ENCODE measurements around the gene AHCY. TPM values are rescaled to one million over a fixed set of nuclear protein-coding genes. Genes with fewer than 3 reads are reported as not detected.
"Not testable (repeated sequence)": the region's sequence is repeated elsewhere in the genome, so short reads cannot be mapped to it uniquely, and the experiment has no call there.

The AHCY gene
- total RNA-seq, 1 experiment from 2014 or later = 162 TPM

- DNase-seq (ENCODE audit: low spot score) = no peak
Observed at GRCh38 chr20:34256629-34257124, 46.5 kb downstream of the AHCY start.

GRCh38 chr20:34254979-34255378 lies 48.2 kb downstream of the AHCY start:
- no peak for DNase-seq (ENCODE audit: low spot score)

DNA sequence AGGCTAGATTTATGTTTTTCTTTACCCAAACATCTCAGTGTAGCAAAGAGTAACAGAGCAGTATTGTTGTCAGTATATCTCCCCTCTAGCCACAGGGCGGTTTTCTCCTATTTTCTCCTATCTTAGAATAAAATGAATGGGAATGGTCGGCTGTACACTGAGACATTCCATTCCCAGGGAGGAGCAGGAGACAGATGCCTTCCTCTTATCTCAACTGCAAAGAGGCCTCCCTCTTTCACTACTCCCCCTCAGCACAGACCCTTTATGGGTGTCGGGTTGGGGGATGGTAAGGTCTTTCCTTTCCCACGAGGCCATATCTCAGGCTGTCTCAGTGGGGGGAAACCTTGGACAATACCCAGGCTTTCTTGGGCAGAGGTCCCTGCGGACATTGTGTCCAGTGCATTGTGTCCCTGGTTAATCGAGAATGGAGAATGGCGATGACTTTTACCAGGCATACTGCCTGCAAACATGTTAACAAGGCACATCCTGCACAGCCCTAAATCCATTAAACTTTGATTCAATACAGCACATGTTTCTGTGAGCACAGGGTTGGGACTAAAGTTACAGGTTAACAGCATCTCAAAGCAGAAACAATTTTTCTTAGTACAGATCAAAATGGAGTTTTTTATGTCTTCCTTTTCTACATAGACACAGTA lies 50.6 kb downstream of the AHCY start:
- DNase-seq (ENCODE audit: low spot score) = not testable (repeated sequence)

- no peak for DNase-seq (ENCODE audit: low spot score)
Observed at GRCh38 chr20:34251619-34252018, 51.5 kb downstream of the AHCY start.

GRCh38 chr20:34250005-34250404 lies 53.1 kb downstream of the AHCY start:
- no peak for DNase-seq (ENCODE audit: low spot score)

- peak; percentile 81 for DNase-seq (ENCODE audit: low spot score)
Observed at GRCh38 chr20:34249291-34249690, 53.9 kb downstream of the AHCY start.

DNA sequence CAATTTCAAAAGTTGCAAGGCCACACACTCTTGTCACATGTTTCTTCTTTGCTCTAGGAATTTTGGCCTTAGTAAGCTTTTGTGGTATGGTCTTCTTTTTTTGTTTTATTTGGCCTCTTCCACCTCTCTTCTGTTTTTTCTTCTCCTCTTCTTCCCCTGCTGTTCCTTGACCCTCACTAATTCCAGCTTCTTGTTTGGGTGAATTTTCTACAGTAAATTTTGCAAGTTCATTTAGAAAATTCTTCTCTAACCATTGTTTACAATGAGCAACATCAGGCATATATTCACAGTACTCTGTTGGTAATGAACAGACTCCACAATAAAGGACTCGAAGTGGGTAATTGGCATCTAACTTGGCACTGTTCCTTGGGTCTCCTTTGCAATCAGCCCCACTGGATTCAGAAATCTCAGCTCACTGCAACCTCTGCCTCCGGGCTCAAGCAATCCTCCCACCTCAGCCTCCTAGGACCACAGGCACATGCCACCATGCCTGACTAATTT lies 57.0 kb downstream of the AHCY start:
- DNase-seq (ENCODE audit: low spot score) = peak; percentile 54

DNA sequence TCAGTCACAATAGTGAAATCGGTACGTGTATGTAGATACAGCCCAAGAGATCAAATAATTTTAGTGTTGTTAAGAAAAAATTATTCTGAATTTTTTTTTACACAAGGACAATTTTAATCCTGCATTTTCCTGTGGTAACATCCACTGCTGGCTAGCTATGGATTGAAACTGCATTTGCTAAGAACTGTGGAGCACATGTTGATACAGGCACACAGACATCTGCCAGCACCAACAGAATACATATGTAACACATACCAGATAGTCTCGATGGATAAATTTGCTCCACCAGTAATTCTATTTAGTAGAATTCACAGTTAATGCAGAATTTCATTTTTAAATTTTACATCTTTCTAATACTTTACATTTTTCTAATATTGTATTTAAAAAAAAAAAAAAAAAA lies 59.8 kb downstream of the AHCY start:
- no peak for DNase-seq (ENCODE audit: low spot score)

DNA sequence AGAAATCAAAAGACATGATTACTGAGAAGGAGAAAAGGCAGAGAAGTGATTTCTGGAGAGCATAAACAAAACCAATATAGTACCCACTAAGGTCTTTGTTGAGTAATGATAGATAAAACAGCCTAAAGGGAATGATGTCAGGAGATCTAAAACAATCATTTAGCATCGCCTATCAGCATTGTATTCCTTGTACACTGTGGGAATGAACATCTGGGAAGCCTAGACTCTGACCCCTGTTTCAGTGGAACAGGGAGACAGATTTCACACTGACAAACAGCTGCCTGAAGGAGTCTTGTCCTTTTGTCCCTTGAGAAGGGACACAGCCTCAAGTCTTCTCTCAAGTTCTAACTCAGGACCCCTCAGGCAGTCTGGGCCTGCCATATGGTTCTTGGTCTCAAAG lies 60.3 kb downstream of the AHCY start:
- no peak for DNase-seq (ENCODE audit: low spot score)

DNA sequence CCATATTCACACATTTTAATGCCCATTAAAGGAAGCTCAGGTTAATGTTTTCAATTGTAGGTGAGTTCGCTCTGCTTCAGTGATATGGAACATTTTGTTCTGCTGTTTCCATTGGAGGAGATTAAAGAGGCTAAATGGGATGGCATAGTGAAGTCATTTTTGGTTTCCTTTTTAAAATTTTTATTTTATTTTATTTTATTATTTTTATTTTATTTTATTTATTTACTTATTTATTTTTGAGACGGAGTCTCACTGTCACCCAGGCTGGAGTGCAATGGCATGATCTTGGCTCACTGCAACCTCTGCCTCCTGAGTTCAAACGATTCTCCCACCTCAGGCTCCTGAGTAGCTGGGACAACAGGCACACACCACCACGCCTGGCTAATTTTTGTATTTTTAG lies 61.1 kb downstream of the AHCY start:
- DNase-seq (ENCODE audit: low spot score) = not testable (repeated sequence)

GRCh38 chr20:34240693-34241615 lies 62.2 kb downstream of the AHCY start, which contains the start of gene ASIP:
TSS of gene ASIP (plus strand) at chr20:34241423. CDS start at chr20:34260375, 18,952 bp downstream.
- DNase-seq (ENCODE audit: low spot score) = no peak

GRCh38 chr20:34240121-34240520 lies 63.0 kb downstream of the AHCY start:
- DNase-seq (ENCODE audit: low spot score) = no peak

GRCh38 chr20:34237942-34238341 lies 65.2 kb downstream of the AHCY start:
- no peak for DNase-seq (ENCODE audit: low spot score)

- DNase-seq (ENCODE audit: low spot score) = no peak
Observed at GRCh38 chr20:34235875-34236274, 67.3 kb downstream of the AHCY start.

- no peak for DNase-seq (ENCODE audit: low spot score)
Observed at GRCh38 chr20:34233687-34234086, 69.5 kb downstream of the AHCY start.

DNA sequence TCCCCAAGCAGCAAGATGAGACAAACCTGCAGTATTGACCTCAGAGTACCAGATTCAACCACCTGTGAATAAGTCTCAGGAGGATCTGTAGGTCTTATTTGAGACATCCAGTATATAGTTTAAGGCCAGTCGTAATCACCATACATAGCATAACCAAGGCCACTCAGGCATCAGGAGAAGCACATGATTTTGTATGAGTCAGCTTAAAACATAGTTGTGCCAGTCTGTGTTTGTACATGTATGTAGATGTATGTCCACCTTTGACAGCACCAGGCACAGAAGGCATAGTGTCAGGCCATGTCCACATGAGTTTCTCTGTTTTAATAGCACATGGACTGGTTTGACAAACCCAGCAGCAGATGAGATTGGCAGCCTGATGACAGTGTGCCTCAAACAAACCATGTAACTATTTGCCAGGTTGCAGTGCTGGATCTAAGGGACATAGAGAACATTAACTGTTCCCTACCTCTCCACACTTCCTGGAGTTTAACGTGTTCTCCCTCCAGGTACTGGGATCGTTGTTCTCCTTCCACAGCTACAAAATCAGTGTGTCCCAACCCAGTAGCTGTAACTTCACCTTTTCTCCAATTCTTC lies 70.6 kb downstream of the AHCY start:
- DNase-seq (ENCODE audit: low spot score) = no peak

DNA sequence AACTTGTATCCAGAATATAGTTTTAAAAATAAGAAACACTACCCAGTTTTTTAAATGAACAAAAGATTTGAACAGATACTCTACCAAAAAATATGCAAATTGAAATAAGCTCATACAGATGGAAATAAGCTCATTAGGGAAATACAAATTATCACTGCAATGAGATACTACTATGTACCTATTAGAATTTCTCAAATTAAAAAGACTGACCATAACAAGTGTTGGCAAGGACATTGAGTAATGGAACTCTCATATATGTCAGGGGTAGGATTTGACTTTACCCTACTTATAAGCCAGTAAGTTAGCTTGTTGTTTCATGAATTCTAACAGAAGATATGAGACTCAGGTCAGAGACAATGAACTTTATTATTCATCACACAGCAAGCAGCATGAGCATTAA lies 71.5 kb downstream of the AHCY start:
- no peak for DNase-seq (ENCODE audit: low spot score)

Other genes starting within 250 kb of the AHCY start
- 124 and 131 TPM in 2 replicates for gene EIF2S2, start 191.1 kb downstream of the AHCY start, total RNA-seq (2014; rRNA removed; shearing (Covaris generic))
- not detected in 2 replicates for gene ASIP, start 61.9 kb downstream of the AHCY start, total RNA-seq (2014; rRNA removed; shearing (Covaris generic))
- gene ITCH, start 59.9 kb upstream of the AHCY start, total RNA-seq (2014; rRNA removed; shearing (Covaris generic)) = 25.4 and 32.5 TPM in 2 replicates
- 142 and 180 TPM in 2 replicates for gene DYNLRB1, start 213.1 kb upstream of the AHCY start, total RNA-seq (2014; rRNA removed; shearing (Covaris generic))

All from H4 (cell line).